ENCODE measurements around the gene ARHGEF28.

The ARHGEF28 gene

DNA sequence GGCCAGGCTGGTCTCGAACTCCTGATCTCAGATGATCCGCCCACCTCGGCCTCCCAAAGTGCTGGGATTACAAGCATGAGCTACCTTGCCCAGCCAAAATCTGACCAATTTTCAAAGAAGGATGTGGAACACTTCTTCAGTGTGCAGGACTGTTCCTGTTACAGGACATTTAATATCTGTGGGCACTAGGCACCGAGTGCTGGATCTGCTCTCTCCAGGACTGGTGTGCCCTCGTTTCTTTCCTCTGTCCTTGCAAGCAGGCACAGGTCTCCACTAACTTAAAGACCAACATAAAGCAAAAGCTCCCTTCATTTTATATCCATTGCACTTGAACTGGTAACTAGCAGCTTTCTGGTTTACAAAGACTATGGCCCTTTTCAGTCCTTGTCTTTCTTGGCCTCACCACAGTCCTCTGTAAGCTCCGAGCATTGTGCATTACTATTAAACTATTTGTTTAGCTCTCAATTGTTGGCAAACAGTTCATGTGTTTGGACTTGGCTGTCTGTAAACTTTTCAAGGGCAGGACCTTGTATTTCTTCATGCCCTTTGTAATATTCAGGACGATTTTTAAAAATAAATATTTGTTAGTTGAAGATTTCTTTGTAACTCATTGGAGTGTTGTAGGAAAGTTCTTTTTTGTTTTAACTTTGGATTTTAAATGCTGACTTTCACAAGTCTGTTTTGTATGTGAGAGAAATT is 37.3 kb downstream of the ARHGEF28 start:
- DNase-seq, result no peak

DNA sequence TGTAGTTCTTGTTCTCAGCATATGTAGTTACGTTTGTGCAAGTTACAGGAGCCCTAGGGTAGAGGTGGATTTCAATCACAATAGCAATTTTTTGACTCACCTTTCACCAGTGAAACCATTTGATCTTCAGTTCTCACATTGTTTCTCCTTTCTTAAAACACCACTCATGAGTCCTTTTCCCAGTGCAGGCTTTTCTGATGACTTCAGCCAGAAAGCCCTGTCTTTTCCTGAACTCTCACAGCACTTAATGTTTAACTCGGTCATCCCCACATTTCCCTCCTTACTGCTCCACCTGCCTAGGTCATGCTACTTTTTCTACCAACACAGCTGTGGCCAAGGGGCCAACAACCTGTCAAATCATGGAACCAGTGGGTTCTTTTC is 37.9 kb downstream of the ARHGEF28 start:
- no peak for DNase-seq

- no peak for DNase-seq
Observed at GRCh38 chr5:73664796-73665195, 38.8 kb downstream of the ARHGEF28 start.

DNA sequence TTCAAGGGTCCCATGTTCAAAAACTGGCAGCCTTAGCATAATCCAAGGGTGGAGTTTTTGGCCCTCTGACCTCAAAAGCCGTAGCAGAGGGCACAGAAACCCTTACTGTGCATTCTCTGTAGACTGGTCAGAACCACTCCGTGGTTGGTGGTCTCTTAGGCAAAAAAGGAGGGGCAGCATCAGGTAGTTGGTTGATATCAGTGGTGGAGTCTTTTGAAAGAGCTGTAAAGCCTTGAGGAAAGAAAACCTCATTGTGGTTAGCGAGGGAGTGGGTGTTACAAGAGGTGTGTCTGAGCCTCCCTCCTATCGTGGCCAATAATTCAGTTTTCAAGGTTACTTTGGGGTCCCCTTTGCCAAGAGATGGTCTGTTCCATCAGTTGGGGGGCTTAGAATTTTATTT is 40.9 kb downstream of the ARHGEF28 start:
- no peak for DNase-seq

DNA sequence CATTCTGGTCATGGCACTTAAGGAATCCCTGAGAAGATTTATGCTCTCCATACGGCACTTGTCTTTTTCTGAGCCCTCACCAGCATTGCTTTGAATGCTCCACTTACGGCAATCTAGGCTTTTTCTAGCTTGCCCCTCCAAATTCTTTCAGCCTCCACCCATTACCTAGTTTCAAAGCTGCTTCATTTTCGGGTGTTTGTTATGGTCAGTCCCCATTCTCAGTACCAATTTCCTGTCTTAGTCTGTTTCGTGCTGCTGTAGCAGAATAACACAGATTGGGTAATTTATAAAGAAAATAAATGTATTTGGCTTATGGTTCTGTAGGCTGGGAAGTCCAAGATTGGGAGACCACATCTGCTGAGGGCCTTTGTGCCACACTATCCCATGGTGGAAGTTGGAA is 42.0 kb downstream of the ARHGEF28 start:
- no peak for DNase-seq

DNA sequence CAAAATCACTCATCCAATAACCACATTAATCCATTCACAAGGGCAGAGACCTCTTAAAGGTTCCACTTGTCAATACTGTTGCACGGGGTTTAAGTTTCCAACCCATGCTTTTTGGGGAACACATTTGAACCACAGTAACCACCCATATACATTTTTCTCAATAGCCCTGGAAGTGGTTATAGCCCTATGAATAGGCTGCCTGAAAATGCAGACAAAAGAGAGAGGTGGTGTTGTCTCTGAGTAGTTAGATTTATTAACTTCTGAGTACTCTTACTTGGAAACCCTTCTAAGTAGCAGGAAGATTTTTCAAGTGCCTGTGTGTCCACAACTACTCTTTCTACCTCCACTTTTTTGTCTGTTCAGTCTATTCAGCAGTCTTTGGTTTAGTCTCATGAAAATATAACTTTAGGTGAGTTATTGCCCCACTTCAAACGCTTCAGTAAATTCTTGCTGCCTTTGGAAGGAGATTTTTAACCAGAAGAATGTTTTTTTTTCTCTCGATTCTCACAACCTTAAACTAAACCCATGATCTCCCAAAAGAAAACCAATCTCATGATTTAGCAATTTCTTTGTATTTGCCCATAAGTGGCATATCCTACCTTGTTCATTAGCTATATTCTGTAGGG is 42.6 kb downstream of the ARHGEF28 start:
- DNase-seq, result no peak

- DNase-seq, result no peak
Observed at GRCh38 chr5:73670731-73671130, 44.7 kb downstream of the ARHGEF28 start.

- DNase-seq, result no peak
Observed at GRCh38 chr5:73672132-73672531, 46.1 kb downstream of the ARHGEF28 start.

DNA sequence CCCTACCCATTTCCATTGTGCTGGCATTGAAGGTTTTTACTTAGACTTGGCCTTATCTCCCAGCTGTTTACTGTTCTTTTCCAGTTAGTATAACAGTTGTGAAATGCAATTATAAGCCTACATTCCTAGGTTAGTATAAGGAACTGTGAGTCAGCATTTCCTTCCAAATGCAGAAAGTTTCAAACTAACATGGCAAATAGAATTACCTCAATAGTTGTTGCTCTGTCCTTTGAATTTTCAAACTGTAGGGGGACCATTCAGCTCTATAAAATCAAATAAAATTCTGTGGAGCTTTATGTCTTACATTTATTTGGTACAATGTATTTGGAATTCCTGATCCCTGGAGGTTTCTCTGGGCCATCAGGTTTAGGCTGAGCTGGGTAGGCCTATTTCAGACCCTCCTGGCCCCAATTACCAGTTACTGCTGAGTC is 47.2 kb downstream of the ARHGEF28 start:
- peak; percentile 82 for DNase-seq

DNA sequence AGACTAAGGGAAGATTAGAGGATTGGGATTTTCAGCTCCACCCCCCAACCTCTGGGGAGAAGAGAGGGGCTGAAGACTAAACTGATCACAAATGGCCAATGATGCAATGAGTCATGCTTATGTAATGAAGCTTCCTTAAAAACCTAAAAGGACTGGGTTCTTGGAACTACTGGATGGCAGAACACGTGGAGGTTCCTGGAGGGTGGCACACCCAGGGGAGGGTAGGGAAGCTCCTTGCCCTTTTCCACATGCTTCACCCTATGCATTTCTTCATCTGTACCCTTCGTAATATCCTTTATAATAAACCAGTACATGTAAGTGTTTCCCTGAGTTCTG is 48.6 kb downstream of the ARHGEF28 start:
- DNase-seq, result peak; percentile 35

- no peak for DNase-seq
Observed at GRCh38 chr5:73678322-73678740, 52.3 kb downstream of the ARHGEF28 start.

GRCh38 chr5:73678807-73679206 is 52.8 kb downstream of the ARHGEF28 start:
- no peak for DNase-seq

- DNase-seq, result no peak
Observed at GRCh38 chr5:73682176-73682575, 56.2 kb downstream of the ARHGEF28 start.

GRCh38 chr5:73684691-73685090 is 58.7 kb downstream of the ARHGEF28 start:
- DNase-seq, result no peak

GRCh38 chr5:73686912-73687311 is 60.9 kb downstream of the ARHGEF28 start:
- DNase-seq, result no peak

DNA sequence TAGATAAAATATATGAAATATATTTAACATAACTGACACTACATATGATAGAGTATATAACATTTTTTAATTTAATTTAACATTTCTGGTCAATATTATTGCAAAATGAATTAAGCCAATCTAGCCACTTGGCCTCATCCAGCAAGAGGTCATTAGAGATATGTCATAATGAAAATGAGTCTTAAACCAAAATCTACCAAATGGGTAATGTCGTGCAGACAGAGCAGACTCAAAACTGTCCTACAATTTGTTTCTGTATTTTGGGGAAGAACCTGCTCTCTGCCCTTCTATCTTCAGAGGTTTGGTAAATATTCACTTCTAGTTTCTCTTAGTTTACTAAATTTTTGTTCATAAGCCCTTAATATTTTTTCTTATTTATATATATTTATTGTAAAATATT is 61.4 kb downstream of the ARHGEF28 start:
- no peak for DNase-seq

GRCh38 chr5:73690015-73690414 is 64.0 kb downstream of the ARHGEF28 start:
- DNase-seq, result no peak

DNA sequence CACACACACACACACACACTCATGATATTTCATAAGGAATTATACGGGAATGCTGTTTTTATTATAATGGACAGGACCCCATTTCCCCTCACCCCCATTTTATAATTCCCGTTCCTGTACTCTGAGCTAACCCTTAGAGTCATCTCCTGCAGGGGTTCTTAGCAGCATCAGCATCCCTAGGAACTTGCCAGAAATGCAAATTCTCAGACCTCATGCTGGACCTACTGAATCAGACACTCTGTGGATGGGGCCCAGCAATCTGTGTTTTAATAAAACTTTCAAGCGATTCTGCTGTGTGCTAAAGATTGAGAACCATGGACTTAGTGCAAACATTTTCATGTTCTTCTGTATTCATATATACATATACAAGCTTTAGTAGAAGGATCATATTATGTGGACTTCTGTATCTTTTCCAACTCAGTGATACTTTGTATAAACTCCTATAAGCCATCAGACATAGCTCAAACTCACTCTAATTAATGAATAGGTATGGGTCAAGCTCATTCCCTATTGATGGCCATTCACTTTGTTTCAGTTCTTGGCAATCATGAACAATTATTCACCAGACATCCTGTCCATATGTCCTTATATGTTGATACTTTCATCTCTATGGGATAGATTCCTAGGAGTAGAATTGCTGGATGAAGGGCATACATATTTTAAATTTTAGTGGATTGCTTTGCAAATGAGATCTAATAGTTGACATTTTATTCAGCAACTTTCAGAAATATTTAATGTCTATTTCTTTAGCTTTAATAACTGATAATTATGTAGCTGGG is 65.5 kb downstream of the ARHGEF28 start:
- no peak for DNase-seq

DNA sequence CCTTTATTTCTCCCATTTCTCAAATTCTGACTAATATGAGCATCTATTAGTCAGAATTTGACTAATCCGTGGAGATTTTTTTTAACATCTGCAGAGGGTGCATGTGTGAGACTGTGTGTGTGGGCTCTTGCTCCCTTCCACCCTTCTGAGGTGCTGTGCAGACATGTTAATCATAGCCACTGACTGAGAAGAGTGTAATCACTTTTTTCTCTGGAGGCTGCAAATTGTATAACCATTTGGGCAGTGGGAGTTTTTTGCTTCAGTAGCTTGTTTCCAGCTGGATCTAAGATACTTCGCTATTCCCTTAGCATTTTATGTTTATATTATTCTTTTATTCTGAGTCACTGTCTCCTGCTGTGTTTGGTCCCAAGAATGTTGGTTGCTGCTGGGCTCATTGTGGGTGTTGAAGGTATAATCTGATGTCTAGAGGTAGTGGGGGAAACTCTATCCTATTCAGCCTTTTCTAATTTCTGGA is 66.2 kb downstream of the ARHGEF28 start:
- DNase-seq, result peak; percentile 70

GRCh38 chr5:73692981-73693380 is 67.0 kb downstream of the ARHGEF28 start:
- DNase-seq, result no peak

GRCh38 chr5:73693573-73694061 is 67.6 kb downstream of the ARHGEF28 start:
- DNase-seq, result peak; percentile 24

DNA sequence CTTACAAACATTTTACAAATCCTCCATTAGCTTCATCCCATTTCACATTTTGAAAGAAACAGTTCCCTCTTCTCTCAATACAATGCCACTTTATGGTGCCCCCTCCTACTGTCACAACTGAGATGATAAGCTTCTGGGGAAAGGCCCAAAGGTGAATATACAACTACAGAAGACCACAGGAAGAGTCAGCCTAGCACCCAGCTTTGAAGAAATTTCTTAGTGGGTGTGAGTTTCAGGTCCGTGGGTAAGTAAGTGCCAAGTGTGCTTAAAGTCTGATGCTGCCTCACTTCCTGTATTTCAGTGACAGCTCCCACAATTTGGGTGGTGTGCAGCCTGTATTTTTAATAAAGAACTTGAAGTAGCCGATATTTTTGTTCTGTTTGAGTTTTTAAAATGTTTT is 68.1 kb downstream of the ARHGEF28 start:
- DNase-seq, result no peak

GRCh38 chr5:73698011-73698410 is 72.0 kb downstream of the ARHGEF28 start:
- DNase-seq, result no peak

DNA sequence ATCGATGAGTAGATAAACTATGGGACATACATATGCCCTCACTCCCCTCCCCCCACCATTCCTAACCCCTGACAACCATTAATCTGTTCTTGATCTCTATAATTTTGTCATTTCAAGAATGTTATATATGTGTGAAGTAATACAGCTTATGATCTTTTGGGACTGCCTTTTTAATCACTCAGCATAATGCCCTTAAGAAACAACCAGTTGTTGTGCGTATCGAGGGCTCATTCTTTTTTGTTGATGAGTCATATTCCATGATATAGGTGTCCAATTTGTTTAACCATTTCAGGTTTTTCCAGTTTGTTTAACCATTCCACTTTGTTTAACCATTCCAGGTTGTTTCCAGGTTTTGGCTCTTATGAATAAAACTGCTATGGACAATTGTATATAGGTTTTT is 75.6 kb downstream of the ARHGEF28 start:
- DNase-seq, result peak; percentile 44

Data from NCI-H226 (cell line).